Thoracic aorta (tissue), 2 donors: ENCODE measurements around the gene WAPL. TPM values are rescaled to one million over a fixed set of nuclear protein-coding genes. Genes with fewer than 3 reads are reported as not detected.

Source experiments
- ATAC-seq: fragments of 150-250 bp; one replicate; pipeline ENCODE4 v1.8.0; 2017; ENCODE audit warnings: low read depth; ENCODE audit not compliant: insufficient number of reproducible peaks, low FRiP score
- DNase-seq: peaks from one replicate; pipeline ENCODE4 v3.0.0-alpha.2; 2020; ENCODE audit warnings: low spot score
- H3K27ac ChIP-seq, 2 donors: fragments of 200-600 bp; sonication (generic); 1 replicate in 1 of 2; 2 replicates in 1 of 2; pipeline ENCODE4 v1.5.1; 2016; ENCODE audit warnings: mild to moderate bottlenecking in 2 of 2, moderate library complexity in 2 of 2
- H3K27me3 ChIP-seq: fragments of 200-600 bp; sonication (generic); replicated peaks from 2 replicates; pipeline ENCODE4 v1.6.0; 2016; ENCODE audit warnings: mild to moderate bottlenecking; ENCODE audit not compliant: insufficient read depth
- H3K36me3 ChIP-seq: fragments of 200-600 bp; sonication (generic); one replicate; pipeline ENCODE4 v1.5.1; 2016
- H3K4me1 ChIP-seq, 2 donors: fragments of 200-600 bp; sonication (generic); 1 replicate in 1 of 2; 2 replicates in 1 of 2; pipeline versions ENCODE4 v1.5.1 to v1.6.0; 2016; ENCODE audit warnings: low read depth in 2 of 2, mild to moderate bottlenecking in 1 of 2; ENCODE audit not compliant: control insufficient read depth in 1 of 2
- H3K4me3 ChIP-seq: fragments of 200-600 bp; sonication (generic); 2 replicates; pipeline ENCODE4 v1.5.1; 2016; ENCODE audit warnings: mild to moderate bottlenecking
- H3K9me3 ChIP-seq: fragments of 200-600 bp; sonication (generic); 2 replicates; pipeline ENCODE4 v1.5.1; 2016
- CTCF ChIP-seq: fragments of 200-600 bp; sonication (generic); IDR thresholded peaks from one replicate; pipeline ENCODE4 v1.5.1; 2019; ENCODE audit warnings: antibody characterized with exemption
- total RNA-seq, 2 donors: library from RNA; depleted of rRNA; stranded (reverse); fragments of >200 nt; gene quantifications; one replicate each; pipeline versions ENCODE4 v1.1.0 to v1.2.3, GENCODE V29; 2016

Gene WAPL
- total RNA-seq, 2 donors from 2014 or later = 25.9 to 52.7 TPM

- H3K4me1 ChIP-seq = peaks cover 17 to 25% of the 10 kb centered on the region in 2 donors
- no peak overlapping the region for H3K4me3 ChIP-seq
- no peaks in the 10 kb centered on the region for H3K36me3 ChIP-seq
- no peak for TF ChIP-seq CTCF
- no peaks in the 10 kb centered on the region for H3K27me3 ChIP-seq
- DNase-seq (no peak), ATAC-seq (no peak)
- no peaks in the 10 kb centered on the region for H3K9me3 ChIP-seq
- H3K27ac ChIP-seq = peak overlapping the region in 1 of 2 donors; percentile 89
These were observed 118.3 kb downstream of the WAPL start for GRCh38 chr10:86403183-86403797.

- no peak for TF ChIP-seq CTCF
- ATAC-seq = no peak
- H3K27ac ChIP-seq = peak overlapping the region; percentile 88 to 89
- peak overlapping the region; percentile 89 for H3K4me3 ChIP-seq
- no peaks in the 10 kb centered on the region for H3K36me3 ChIP-seq
- no peaks in the 10 kb centered on the region for H3K27me3 ChIP-seq
- no peak for DNase-seq
- H3K4me1 ChIP-seq = peaks cover 17 to 25% of the 10 kb centered on the region in 2 donors
- H3K9me3 ChIP-seq = no peaks in the 10 kb centered on the region
These were observed 119.2 kb downstream of the WAPL start for GRCh38 chr10:86402283-86402941.

- ATAC-seq = no peak
- DNase-seq = no peak
- Histone ChIP-seq H3K27me3 (no peaks in the 10 kb centered on the region), H3K27ac (peak overlapping the region; percentile 88 to 89), H3K36me3 (no peaks in the 10 kb centered on the region), H3K9me3 (no peaks in the 10 kb centered on the region), H3K4me3 (peak overlapping the region; percentile 89), H3K4me1 (peaks cover 17 to 25% of the 10 kb centered on the region in 2 donors)
- no peak for TF ChIP-seq CTCF
These were observed 119.9 kb downstream of the WAPL start for GRCh38 chr10:86401588-86402282.

GRCh38 chr10:86400705-86401587, 120.6 kb downstream of the WAPL start:
- DNase-seq = no peak
- Histone ChIP-seq H3K27ac (peak overlapping the region; percentile 88 to 89), H3K27me3 (no peaks in the 10 kb centered on the region), H3K4me1 (peaks cover 17 to 25% of the 10 kb centered on the region in 2 donors), H3K4me3 (peak overlapping the region; percentile 89), H3K9me3 (no peaks in the 10 kb centered on the region), H3K36me3 (no peaks in the 10 kb centered on the region)
- no peak for ATAC-seq
- TF ChIP-seq CTCF = peak; percentile 34
